ENCODE results near the gene CR1.
"Not testable (repeated sequence)": the region's sequence is repeated elsewhere in the genome, so short reads cannot be mapped to it uniquely, and the experiment has no call there.

- not testable (repeated sequence) for TF ChIP-seq CTCF (IDR thresholded peaks at IDR 0.05; ENCODE audit: low read depth, low read length); EZH2phosphoT487 (IDR thresholded peaks at IDR 0.05; ENCODE audit: low read depth)
Measured at GRCh38 chr1:207634293-207634692, 138.3 kb downstream of the CR1 start.

All from OCI-LY3 (cell line).